Measurements from ENCODE around the gene ROMO1.
A peak's percentile ranks its signal among the peaks of the same experiment; 100 is the strongest.
"Not testable (repeated sequence)": the region's sequence is repeated elsewhere in the genome, so short reads cannot be mapped to it uniquely, and the experiment has no call there.

The ROMO1 gene

GRCh38 chr20:35664466-35665206 lies 34.6 kb upstream of the ROMO1 start, which contains the start of the genes CPNE1 and RBM12:
Gene CPNE1, minus strand, starts transcription at chr20:35664900. Its CDS starts 31,977 bp downstream, at chr20:35632923.
Gene RBM12, minus strand, starts transcription at chr20:35664900. Its CDS starts 9,578 bp downstream, at chr20:35655322.
- H3K27me3 Mint-ChIP-seq (ENCODE audit: low read depth): no peaks in the 10 kb centered on the region
- H3K27ac Mint-ChIP-seq: peak within 1 kb of the TSS; percentile 99
- peak within 1 kb of the TSS; percentile 87 for H3K4me3 Mint-ChIP-seq
- peaks cover 44% of the 10 kb centered on the region for H3K4me1 Mint-ChIP-seq (ENCODE audit: low read depth)
- H3K36me3 Mint-ChIP-seq (ENCODE audit: low read depth): peaks cover 27% of the 10 kb centered on the region
- no peaks in the 10 kb centered on the region for H3K9me3 Mint-ChIP-seq

GRCh38 chr20:35665949-35666288 lies 33.3 kb upstream of the ROMO1 start:
- Mint-ChIP-seq H3K9me3 (no peaks in the 10 kb centered on the region), H3K4me3 (no peak overlapping the region), H3K4me1 (ENCODE audit: low read depth) (peaks cover 32% of the 10 kb centered on the region), H3K27me3 (ENCODE audit: low read depth) (no peaks in the 10 kb centered on the region), H3K27ac (no peak overlapping the region), H3K36me3 (ENCODE audit: low read depth) (peaks cover 38% of the 10 kb centered on the region)

- peaks cover 42% of the 10 kb centered on the region for H3K36me3 Mint-ChIP-seq (ENCODE audit: low read depth)
- no peaks in the 10 kb centered on the region for H3K9me3 Mint-ChIP-seq
- H3K27ac Mint-ChIP-seq: no peak overlapping the region
- no peaks in the 10 kb centered on the region for H3K27me3 Mint-ChIP-seq (ENCODE audit: low read depth)
- no peak overlapping the region for H3K4me3 Mint-ChIP-seq
- peaks cover 4% of the 10 kb centered on the region for H3K4me1 Mint-ChIP-seq (ENCODE audit: low read depth)
Measured at GRCh38 chr20:35669221-35669620, 30.0 kb upstream of the ROMO1 start.

GRCh38 chr20:35669681-35670080 lies 29.5 kb upstream of the ROMO1 start:
- Mint-ChIP-seq H3K4me3 (no peak overlapping the region), H3K9me3 (no peaks in the 10 kb centered on the region), H3K27ac (no peak overlapping the region), H3K4me1 (ENCODE audit: low read depth) (peaks cover 4% of the 10 kb centered on the region), H3K27me3 (ENCODE audit: low read depth) (no peaks in the 10 kb centered on the region), H3K36me3 (ENCODE audit: low read depth) (peaks cover 42% of the 10 kb centered on the region)

- H3K36me3 Mint-ChIP-seq (ENCODE audit: low read depth): peaks cover 35% of the 10 kb centered on the region
- H3K4me3 Mint-ChIP-seq: no peak overlapping the region
- no peaks in the 10 kb centered on the region for H3K9me3 Mint-ChIP-seq
- no peaks in the 10 kb centered on the region for H3K4me1 Mint-ChIP-seq (ENCODE audit: low read depth)
- H3K27me3 Mint-ChIP-seq (ENCODE audit: low read depth): no peaks in the 10 kb centered on the region
- H3K27ac Mint-ChIP-seq: no peak overlapping the region
Measured at GRCh38 chr20:35673884-35674283, 25.3 kb upstream of the ROMO1 start.

GRCh38 chr20:35674921-35675320 lies 24.3 kb upstream of the ROMO1 start:
- Mint-ChIP-seq H3K27me3 (ENCODE audit: low read depth) (no peaks in the 10 kb centered on the region), H3K27ac (no peak overlapping the region), H3K9me3 (no peaks in the 10 kb centered on the region), H3K36me3 (ENCODE audit: low read depth) (peaks cover 27% of the 10 kb centered on the region), H3K4me1 (ENCODE audit: low read depth) (no peaks in the 10 kb centered on the region), H3K4me3 (no peak overlapping the region)

- no peaks in the 10 kb centered on the region for H3K9me3 Mint-ChIP-seq
- H3K27ac Mint-ChIP-seq: no peak overlapping the region
- peaks cover 5% of the 10 kb centered on the region for H3K36me3 Mint-ChIP-seq (ENCODE audit: low read depth)
- no peak overlapping the region for H3K4me3 Mint-ChIP-seq
- peaks cover 2% of the 10 kb centered on the region for H3K4me1 Mint-ChIP-seq (ENCODE audit: low read depth)
- H3K27me3 Mint-ChIP-seq (ENCODE audit: low read depth): no peaks in the 10 kb centered on the region
Measured at GRCh38 chr20:35680452-35681183, 18.6 kb upstream of the ROMO1 start.

- no peak overlapping the region for H3K4me3 Mint-ChIP-seq
- H3K36me3 Mint-ChIP-seq (ENCODE audit: low read depth): peaks cover 8% of the 10 kb centered on the region
- H3K27ac Mint-ChIP-seq: no peak overlapping the region
- no peaks in the 10 kb centered on the region for H3K27me3 Mint-ChIP-seq (ENCODE audit: low read depth)
- peaks cover 2% of the 10 kb centered on the region for H3K4me1 Mint-ChIP-seq (ENCODE audit: low read depth)
- H3K9me3 Mint-ChIP-seq: no peaks in the 10 kb centered on the region
Measured at GRCh38 chr20:35681960-35682359, 17.2 kb upstream of the ROMO1 start.

GRCh38 chr20:35685368-35685767 lies 13.8 kb upstream of the ROMO1 start:
- H3K36me3 Mint-ChIP-seq (ENCODE audit: low read depth): peaks cover 18% of the 10 kb centered on the region
- not testable (repeated sequence) for H3K27me3 Mint-ChIP-seq (ENCODE audit: low read depth); H3K9me3 Mint-ChIP-seq; H3K27ac Mint-ChIP-seq; H3K4me1 Mint-ChIP-seq (ENCODE audit: low read depth); H3K4me3 Mint-ChIP-seq

GRCh38 chr20:35686872-35687271 lies 12.3 kb upstream of the ROMO1 start:
- H3K27me3 Mint-ChIP-seq (ENCODE audit: low read depth); H3K4me3 Mint-ChIP-seq; H3K27ac Mint-ChIP-seq; H3K4me1 Mint-ChIP-seq (ENCODE audit: low read depth); H3K9me3 Mint-ChIP-seq: not testable (repeated sequence)
- peaks cover 21% of the 10 kb centered on the region for H3K36me3 Mint-ChIP-seq (ENCODE audit: low read depth)

GRCh38 chr20:35690265-35690664 lies 8.9 kb upstream of the ROMO1 start:
- no peak overlapping the region for H3K27ac Mint-ChIP-seq
- H3K27me3 Mint-ChIP-seq (ENCODE audit: low read depth): no peaks in the 10 kb centered on the region

GRCh38 chr20:35695245-35695749 lies 3.9 kb upstream of the ROMO1 start:
- no peak overlapping the region for H3K4me3 Mint-ChIP-seq
- no peak overlapping the region for H3K27ac Mint-ChIP-seq

More at GRCh38 chr20:35690265-35690664, 8.9 kb upstream of the ROMO1 start:
- Mint-ChIP-seq H3K9me3 (no peaks in the 10 kb centered on the region), H3K4me1 (ENCODE audit: low read depth) (no peaks in the 10 kb centered on the region), H3K4me3 (no peak overlapping the region), H3K36me3 (ENCODE audit: low read depth) (peaks cover 26% of the 10 kb centered on the region)

GRCh38 chr20:35695978-35696377 lies 3.2 kb upstream of the ROMO1 start:
- Mint-ChIP-seq H3K4me1 (ENCODE audit: low read depth) (peaks cover 28% of the 10 kb centered on the region), H3K27ac (no peak overlapping the region), H3K4me3 (no peak overlapping the region), H3K36me3 (ENCODE audit: low read depth) (peaks cover 21% of the 10 kb centered on the region), H3K27me3 (ENCODE audit: low read depth) (no peaks in the 10 kb centered on the region), H3K9me3 (no peaks in the 10 kb centered on the region)

More at GRCh38 chr20:35695245-35695749, 3.9 kb upstream of the ROMO1 start:
- H3K9me3 Mint-ChIP-seq: no peaks in the 10 kb centered on the region
- H3K27me3 Mint-ChIP-seq (ENCODE audit: low read depth): no peaks in the 10 kb centered on the region
- peaks cover 24% of the 10 kb centered on the region for H3K36me3 Mint-ChIP-seq (ENCODE audit: low read depth)
- peaks cover 22% of the 10 kb centered on the region for H3K4me1 Mint-ChIP-seq (ENCODE audit: low read depth)

- Mint-ChIP-seq H3K4me1 (ENCODE audit: low read depth) (peaks cover 29% of the 10 kb centered on the region), H3K27ac (peak overlapping the region; percentile 85), H3K36me3 (ENCODE audit: low read depth) (peaks cover 31% of the 10 kb centered on the region), H3K4me3 (peak overlapping the region; percentile 87), H3K9me3 (no peaks in the 10 kb centered on the region), H3K27me3 (ENCODE audit: low read depth) (no peaks in the 10 kb centered on the region)
Measured at GRCh38 chr20:35697696-35698297, 1.4 kb upstream of the ROMO1 start.
